GM10266 (cell line): Measurements from ENCODE around the gene CHCT1.
"Not testable (repeated sequence)": the region's sequence is repeated elsewhere in the genome, so short reads cannot be mapped to it uniquely, and the experiment has no call there.

Experiments used
- DNase-seq: peaks from one replicate; pipeline ENCODE4 v3.0.0; 2012; ENCODE audit errors: extremely low spot score
- TF ChIP-seq, protein P1 (sequence below): IDR thresholded peaks from 2 replicates; pipeline ENCODE4 v1.5.1; 2012; ENCODE audit warnings: mild to moderate bottlenecking, low read depth; ENCODE audit not compliant: control insufficient read depth, insufficient read depth; ENCODE audit errors: missing control alignments

Gene CHCT1

DNA sequence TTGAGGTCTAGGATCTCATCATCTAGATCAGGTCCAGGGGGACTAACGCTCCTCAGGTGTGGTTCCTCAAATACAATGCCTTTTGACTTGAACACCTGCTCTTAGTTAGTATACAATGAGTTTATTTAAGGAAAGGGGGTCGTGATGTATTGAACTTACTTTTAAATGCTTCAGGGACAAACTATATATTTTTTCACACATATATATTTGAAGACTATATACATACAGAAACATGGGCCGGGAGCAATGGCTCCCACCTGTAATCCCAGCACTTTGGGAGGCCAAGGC lies 18.8 kb upstream of the CHCT1 start:
- TF ChIP-seq, protein P1, sequence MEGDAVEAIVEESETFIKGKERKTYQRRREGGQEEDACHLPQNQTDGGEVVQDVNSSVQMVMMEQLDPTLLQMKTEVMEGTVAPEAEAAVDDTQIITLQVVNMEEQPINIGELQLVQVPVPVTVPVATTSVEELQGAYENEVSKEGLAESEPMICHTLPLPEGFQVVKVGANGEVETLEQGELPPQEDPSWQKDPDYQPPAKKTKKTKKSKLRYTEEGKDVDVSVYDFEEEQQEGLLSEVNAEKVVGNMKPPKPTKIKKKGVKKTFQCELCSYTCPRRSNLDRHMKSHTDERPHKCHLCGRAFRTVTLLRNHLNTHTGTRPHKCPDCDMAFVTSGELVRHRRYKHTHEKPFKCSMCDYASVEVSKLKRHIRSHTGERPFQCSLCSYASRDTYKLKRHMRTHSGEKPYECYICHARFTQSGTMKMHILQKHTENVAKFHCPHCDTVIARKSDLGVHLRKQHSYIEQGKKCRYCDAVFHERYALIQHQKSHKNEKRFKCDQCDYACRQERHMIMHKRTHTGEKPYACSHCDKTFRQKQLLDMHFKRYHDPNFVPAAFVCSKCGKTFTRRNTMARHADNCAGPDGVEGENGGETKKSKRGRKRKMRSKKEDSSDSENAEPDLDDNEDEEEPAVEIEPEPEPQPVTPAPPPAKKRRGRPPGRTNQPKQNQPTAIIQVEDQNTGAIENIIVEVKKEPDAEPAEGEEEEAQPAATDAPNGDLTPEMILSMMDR: no peak
- no peak for DNase-seq

DNA sequence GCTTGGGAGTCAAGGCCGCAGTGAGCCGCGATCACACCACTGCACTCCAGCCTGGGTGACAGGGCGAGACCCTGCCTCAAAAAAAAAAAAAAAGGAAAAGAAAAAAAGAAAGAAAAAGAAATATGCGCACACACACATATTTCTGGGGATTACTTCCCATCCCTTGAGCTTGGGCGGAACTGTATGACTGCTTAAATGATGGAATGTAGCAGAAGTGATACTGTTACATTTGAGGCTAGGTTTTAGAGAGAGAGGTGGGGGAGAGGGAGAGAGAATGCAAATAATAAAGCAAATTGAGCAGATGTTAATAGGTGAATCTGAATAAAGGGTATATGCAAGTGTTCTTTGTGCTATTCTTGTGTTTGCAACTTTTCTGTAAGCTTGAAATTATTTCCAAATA lies 18.3 kb upstream of the CHCT1 start:
- TF ChIP-seq, protein P1: no peak
- no peak for DNase-seq

DNA sequence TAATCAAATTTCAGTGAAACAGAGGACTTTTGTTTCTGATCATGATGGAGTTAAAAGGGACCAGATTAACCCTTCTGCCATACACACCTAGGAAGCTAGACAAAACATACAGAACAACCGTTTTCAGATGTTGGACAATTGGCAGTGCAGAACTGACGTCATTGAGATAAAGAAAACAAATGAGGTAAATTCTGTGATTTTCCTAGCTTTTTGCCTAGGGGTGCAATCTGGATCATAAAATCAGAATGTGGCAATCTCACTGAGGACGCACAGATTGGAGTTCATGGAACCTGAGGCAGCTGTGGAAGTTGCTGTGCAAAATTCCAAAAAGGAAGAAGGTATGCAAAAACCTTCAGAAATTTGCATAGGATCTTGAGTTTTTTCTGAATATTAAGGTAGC lies 15.4 kb upstream of the CHCT1 start:
- TF ChIP-seq, protein P1: no peak

DNA sequence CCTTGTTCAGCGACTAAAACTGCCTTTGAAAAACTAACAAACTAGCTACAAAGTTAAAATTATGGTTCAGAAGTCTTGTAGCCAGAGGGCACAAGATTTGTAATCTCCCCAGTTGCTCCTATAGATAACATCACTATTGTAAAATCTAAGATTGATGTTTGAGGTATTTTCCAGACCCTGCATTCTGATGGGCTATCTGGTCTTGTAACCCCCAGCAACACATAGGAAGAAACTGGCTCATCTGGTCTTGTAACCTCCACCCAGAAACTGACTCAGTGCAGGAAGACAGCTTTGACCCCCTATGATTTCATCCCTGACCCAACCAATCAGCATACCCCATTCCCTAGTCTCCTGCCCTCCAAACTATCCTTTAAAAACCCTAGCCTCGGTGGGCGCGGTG lies 12.3 kb upstream of the CHCT1 start:
- no peak for DNase-seq
- TF ChIP-seq, protein P1: no peak

More for the DNA sequence above, 15.4 kb upstream of the CHCT1 start:
- DNase-seq: no peak

DNA sequence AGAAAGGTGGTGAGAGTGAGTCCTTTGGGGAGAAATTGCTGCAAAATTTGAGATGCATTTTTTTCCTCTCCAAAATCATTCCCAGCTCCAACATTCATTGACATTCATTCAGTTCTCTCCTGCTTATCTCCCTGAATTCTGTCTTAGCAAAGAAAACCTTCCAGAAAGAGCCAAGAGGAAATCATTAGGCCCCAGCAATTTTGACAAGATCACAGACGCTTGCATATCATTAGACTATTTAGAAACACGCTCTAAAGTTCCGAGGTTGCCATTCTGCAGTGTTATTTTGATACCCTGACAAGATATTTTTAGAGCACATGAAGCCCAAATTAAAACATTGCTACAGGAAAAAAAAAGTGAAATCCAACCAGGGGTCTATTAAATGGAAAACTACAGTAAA lies 9.6 kb upstream of the CHCT1 start:
- TF ChIP-seq, protein P1: no peak
- DNase-seq: no peak

DNA sequence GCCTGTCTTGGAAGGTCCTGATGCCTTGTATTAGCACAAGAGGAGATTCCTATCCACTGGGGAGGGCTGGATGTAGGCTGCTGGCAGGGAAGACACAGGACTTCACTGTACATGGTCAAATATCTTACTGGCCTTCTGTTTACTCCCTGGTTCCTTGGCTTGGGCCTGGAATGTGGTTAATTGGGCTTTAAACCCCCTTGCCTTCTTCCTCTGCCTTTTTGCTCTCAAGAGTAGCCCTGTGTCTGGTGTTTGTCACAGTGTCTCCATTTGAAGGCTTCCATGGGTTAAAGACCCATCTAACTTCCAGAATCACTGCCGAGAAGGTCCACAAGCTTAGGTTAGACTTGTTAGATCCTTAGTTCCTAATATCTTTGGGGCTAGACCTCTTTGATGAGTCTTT lies 7.1 kb upstream of the CHCT1 start:
- DNase-seq: no peak
- TF ChIP-seq, protein P1: no peak

DNA sequence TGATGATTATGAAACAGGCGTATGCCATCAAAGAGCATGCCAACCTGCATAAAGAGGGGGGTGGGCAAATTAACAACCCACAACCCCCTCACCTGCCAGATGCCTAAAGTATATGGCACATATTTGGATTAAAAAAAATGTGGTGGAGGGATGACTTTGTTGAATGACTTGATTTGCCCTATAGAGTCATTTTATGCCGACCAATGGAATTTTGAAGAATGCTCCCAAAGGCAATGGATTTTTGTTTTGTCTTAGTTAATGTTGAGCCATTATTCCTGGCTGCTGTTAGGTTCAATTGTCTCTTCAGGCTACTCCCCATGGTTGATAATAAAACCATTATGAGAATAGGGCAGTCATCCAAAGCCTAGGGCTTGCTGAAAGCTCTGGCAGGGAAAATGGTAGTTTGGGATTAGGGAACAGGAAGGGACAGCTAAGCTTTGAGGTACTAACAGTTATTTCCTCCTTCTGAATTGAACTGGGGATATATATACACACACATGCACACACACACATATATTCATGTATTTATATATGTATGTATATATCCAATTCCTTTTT lies 5.8 kb upstream of the CHCT1 start:
- TF ChIP-seq, protein P1: no peak
- DNase-seq: no peak

DNA sequence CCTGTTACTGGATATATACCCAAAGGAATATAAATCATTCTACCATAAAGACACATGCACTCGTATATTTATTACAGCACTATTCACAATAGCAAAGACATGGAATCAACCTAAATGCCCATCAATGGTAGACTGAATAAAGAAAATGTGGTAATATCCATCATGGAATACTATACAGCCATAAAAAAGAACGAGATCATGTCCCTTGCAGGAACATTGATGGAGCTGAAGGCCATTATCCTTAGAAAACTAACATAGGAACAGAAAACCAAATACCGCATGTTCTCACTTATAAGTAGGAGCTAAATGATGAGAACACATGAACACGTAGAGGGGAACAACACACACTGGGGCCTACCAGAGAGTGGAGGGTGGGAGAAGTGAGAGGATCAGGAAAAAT lies 3.3 kb upstream of the CHCT1 start:
- not testable (repeated sequence) for DNase-seq

DNA sequence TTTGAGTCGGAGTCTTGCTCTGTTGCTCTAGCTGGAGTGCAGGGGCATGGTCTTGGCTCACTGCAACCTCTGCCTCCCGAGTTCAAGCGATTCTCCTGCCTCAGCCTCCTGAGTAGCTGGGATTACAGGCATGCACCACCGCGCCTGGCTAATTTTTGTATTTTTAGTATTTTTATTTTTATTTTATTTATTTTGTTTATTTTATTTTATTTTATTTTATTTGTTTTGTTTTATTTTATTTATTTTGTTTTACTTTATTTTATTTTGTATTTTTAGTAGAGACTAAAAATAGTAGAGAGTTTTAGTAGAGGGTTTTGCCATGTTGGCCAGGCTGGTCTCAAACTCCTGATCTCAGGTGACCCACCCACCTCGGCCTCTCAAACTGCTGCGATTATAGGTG lies 2.4 kb upstream of the CHCT1 start:
- DNase-seq: not testable (repeated sequence)
